Karpas-422 (cell line): ENCODE data around the gene TMEM131L. TPM values are rescaled to one million over a fixed set of nuclear protein-coding genes. Genes with fewer than 3 reads are reported as not detected.
"Not testable (repeated sequence)": the region's sequence is repeated elsewhere in the genome, so short reads cannot be mapped to it uniquely, and the experiment has no call there.

Experiments used
- DNase-seq: peaks from one replicate; pipeline ENCODE4 v3.0.0-alpha.2; 2015
- H2AFZ ChIP-seq: fragments of 200-600 bp; sonication (generic); 2 replicates; pipeline ENCODE4 v1.6.1; 2014; ENCODE audit warnings: antibody characterized with exemption, low read length, mixed read lengths
- H3K27ac ChIP-seq: fragments of 200-600 bp; sonication (generic); 2 replicates; pipeline ENCODE4 v1.5.1; 2014; ENCODE audit warnings: mild to moderate bottlenecking, low read length, moderate library complexity
- H3K27me3 ChIP-seq: fragments of 200-600 bp; sonication (generic); 2 replicates; pipeline ENCODE4 v1.6.1; 2014; ENCODE audit warnings: low read length, mixed read lengths
- H3K36me3 ChIP-seq: fragments of 200-600 bp; sonication (generic); 2 replicates; pipeline ENCODE4 v1.6.1; 2014; ENCODE audit warnings: low read length, mixed read lengths; ENCODE audit not compliant: insufficient read depth
- H3K4me1 ChIP-seq: fragments of 200-600 bp; sonication (generic); 2 replicates; pipeline ENCODE4 v1.6.1; 2014; ENCODE audit warnings: mild to moderate bottlenecking, low read length, mixed read lengths
- H3K4me2 ChIP-seq: fragments of 200-600 bp; sonication (generic); 2 replicates; pipeline ENCODE4 v1.6.1; 2014; ENCODE audit warnings: low read length, low read depth, mild to moderate bottlenecking; ENCODE audit not compliant: poor library complexity, severe bottlenecking
- H3K4me3 ChIP-seq: fragments of 200-600 bp; sonication (generic); 2 replicates; pipeline ENCODE4 v1.5.1; 2014; ENCODE audit warnings: mild to moderate bottlenecking, antibody characterized with exemption, low read length, mixed read lengths
- H3K79me2 ChIP-seq: fragments of 200-600 bp; sonication (generic); 2 replicates; pipeline ENCODE4 v1.6.1; 2014; ENCODE audit warnings: mild to moderate bottlenecking, low read length, mixed read lengths
- H3K9ac ChIP-seq: fragments of 200-600 bp; sonication (generic); 2 replicates; pipeline ENCODE4 v1.6.0; 2014; ENCODE audit warnings: low read length
- H3K9me2 ChIP-seq: fragments of 200-600 bp; sonication (generic), shearing (Covaris generic); replicated peaks from 2 replicates; pipeline ENCODE4 v1.6.0; 2014; ENCODE audit warnings: mild to moderate bottlenecking, low read length, moderate library complexity; ENCODE audit not compliant: insufficient read depth
- H3K9me3 ChIP-seq: fragments of 300-700, 200-600 bp; sonication (generic); 2 replicates; pipeline ENCODE4 v1.6.1; 2014; ENCODE audit warnings: low read length, mixed read lengths
- H4K20me1 ChIP-seq: fragments of 200-600 bp; sonication (generic); 2 replicates; pipeline ENCODE4 v1.6.1; 2014; ENCODE audit warnings: mild to moderate bottlenecking, antibody characterized with exemption, low read length, low read depth; ENCODE audit not compliant: insufficient read depth
- total RNA-seq: library from RNA; depleted of rRNA; stranded (reverse); fragments of >200 nt; shearing (Covaris generic); gene quantifications from 2 replicates; pipeline ENCODE4 v1.2.3, GENCODE V29; 2014; ENCODE audit warnings: low replicate concordance

Gene TMEM131L
- total RNA-seq, 1 experiment from 2014 or later, result 54.8 TPM

DNA sequence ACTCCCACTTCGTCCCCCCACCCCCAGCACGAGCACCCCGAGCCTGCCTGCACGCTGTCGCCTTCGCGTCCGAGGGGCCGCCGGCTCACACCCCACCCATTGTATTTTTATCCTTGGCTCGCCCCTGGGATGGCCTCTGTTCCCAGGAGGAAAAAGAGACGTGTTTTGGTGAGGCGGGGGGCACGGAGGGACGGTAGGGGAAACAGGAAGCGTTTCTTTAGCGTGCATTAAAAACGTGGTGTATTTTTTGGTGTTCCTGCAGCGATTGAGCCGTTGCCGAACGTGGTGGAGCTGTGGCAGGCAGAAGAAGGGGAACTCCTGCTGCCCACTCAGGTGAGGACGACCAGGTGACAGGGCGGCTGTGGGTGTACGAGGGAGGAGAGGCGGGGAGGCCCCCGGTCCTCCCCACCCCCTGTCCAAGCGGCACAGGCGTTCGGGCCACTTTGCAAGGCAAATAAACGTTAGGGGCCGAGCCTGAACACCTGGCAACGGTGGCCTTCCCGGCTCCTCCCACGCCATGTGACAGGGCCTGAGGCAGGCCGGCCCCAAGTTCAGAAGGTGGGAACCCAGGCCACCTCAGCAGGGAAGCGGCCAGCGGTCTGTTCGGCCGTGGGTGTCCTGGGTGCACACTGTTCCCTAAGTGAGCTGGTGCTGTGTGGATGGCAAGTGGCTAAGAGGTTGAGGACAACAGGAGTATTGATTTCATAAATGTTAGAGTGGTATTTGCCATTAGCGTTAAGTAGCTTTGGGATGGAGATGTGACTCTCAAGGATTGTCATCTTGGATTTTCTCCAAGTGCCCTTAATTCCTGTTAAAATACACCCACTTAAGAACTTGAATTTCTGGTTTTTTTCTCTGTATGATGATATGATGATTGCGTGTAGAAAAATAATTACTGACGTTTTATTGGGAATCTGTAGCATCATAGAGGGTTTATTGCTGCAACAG, 1.1 kb downstream of the TMEM131L start:
- Histone ChIP-seq H3K4me1 (peaks cover 70% of the 10 kb centered on the region), H3K4me2 (peak overlapping the region; percentile 88), H3K79me2 (peaks cover 33% of the 10 kb centered on the region), H3K9ac (peak overlapping the region; percentile 83), H3K27me3 (no peaks in the 10 kb centered on the region), H3K4me3 (peak overlapping the region; percentile 77), H3K27ac (peak overlapping the region; percentile 88), H2AFZ (peak overlapping the region; percentile 76), H3K9me2 (no peaks in the 10 kb centered on the region), H3K36me3 (peaks cover 19% of the 10 kb centered on the region), H3K9me3 (no peaks in the 10 kb centered on the region), H4K20me1 (peaks cover 43% of the 10 kb centered on the region)
- peak; percentile 97 for DNase-seq

GRCh38 chr4:153467897-153468262, 1.7 kb downstream of the TMEM131L start:
- Histone ChIP-seq H4K20me1 (peaks cover 49% of the 10 kb centered on the region), H3K27ac (peak overlapping the region; percentile 88), H3K4me1 (peaks cover 76% of the 10 kb centered on the region), H3K9me2 (no peaks in the 10 kb centered on the region), H3K79me2 (peaks cover 39% of the 10 kb centered on the region), H3K9ac (peak overlapping the region; percentile 83), H3K27me3 (no peaks in the 10 kb centered on the region), H3K9me3 (no peaks in the 10 kb centered on the region), H2AFZ (no peak overlapping the region), H3K4me3 (peak overlapping the region; percentile 77), H3K36me3 (peaks cover 26% of the 10 kb centered on the region), H3K4me2 (peak overlapping the region; percentile 88)
- DNase-seq, result peak; percentile 70

DNA sequence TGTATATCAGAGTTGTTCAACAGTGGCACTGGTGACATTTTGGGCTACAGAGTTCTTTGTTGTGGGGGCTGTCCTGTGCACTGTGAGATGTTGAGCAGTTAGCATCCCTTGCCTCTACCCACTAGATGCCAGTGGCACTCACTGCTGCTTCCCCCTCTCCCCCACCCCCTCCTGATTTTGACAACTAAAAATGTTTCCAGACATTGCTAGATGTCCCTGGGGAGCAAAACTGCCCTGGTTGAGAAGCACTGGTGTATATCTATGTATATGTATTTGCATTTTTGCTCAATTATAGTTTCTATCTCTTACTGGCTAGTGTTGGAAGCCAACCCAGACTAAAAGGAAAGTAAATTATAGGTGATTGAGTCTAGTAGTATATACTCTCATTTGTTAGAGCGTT, 2.4 kb downstream of the TMEM131L start:
- H3K4me1 ChIP-seq, result peaks cover 77% of the 10 kb centered on the region
- peak overlapping the region; percentile 83; the same call in 1 of the 2 replicates for H3K9ac ChIP-seq
- peak; percentile 98 for DNase-seq
- no peak overlapping the region for H2AFZ ChIP-seq
- peak overlapping the region; percentile 88 for H3K27ac ChIP-seq
- H4K20me1 ChIP-seq, result peaks cover 54% of the 10 kb centered on the region
- no peaks in the 10 kb centered on the region for H3K9me2 ChIP-seq
- H3K4me3 ChIP-seq, result peak overlapping the region; percentile 77
- H3K9me3 ChIP-seq, result no peaks in the 10 kb centered on the region
- H3K36me3 ChIP-seq, result peaks cover 30% of the 10 kb centered on the region
- peak overlapping the region; percentile 88 for H3K4me2 ChIP-seq
- H3K27me3 ChIP-seq, result no peaks in the 10 kb centered on the region
- peaks cover 42% of the 10 kb centered on the region for H3K79me2 ChIP-seq

DNA sequence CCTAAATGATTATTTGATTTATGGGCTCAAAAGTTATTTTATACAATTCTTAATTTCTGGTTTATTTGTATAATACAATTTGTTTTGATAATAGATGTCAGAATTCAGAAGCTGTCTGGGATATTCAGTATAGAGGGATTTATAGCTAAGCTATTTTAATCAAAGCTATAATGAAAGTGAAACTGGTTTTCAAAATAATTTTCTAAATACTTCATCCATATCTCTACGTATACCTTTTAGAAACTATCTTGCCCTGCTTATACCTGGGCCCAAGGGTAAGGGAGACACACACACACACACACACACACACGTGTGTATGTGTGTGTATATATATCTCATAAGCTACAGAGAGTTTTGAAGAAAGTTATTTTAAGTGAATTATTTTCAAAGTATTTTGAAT, 2.9 kb downstream of the TMEM131L start:
- Histone ChIP-seq H3K9ac (peak overlapping the region; percentile 83; the same call in 1 of the 2 replicates), H3K4me1 (peaks cover 77% of the 10 kb centered on the region), H3K9me3 (no peaks in the 10 kb centered on the region), H3K79me2 (peaks cover 42% of the 10 kb centered on the region), H3K4me3 (peak overlapping the region; percentile 77), H4K20me1 (peaks cover 58% of the 10 kb centered on the region), H3K4me2 (peak overlapping the region; percentile 88), H2AFZ (no peak overlapping the region), H3K27ac (peak overlapping the region; percentile 88), H3K9me2 (no peaks in the 10 kb centered on the region), H3K27me3 (no peaks in the 10 kb centered on the region), H3K36me3 (peaks cover 34% of the 10 kb centered on the region)
- no peak for DNase-seq

DNA sequence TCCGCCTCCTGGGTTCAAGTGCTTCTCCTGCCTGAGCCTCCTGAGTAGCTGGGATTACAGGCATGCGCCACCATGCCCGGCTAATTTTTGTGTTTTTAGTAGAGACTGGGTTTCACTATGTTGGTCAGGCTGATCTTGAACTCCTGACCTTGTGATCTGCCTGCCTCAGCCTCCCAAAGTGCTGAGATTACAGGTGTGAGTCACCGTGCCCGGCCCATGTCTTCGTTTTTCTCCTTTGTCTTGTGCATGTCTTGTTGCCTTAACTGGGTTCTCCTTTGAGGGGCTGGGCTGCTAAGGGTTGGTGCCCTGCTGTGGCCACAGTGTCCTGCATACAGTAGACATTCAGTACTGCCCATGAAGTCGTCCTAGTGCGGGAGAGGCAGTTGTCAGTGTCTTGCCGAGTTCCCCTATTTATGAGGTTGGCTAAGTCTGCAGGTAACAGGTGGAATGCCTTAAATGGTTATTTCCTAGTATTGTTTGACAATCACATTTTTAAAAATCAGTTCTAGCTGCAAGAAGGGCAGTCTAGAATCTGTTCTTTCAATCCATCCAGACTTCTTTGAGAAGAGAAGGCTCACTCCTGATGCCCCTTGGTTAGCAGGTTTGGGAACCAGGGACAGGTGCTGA, 5.0 kb downstream of the TMEM131L start:
- not testable (repeated sequence) for H2AFZ ChIP-seq, H3K27me3 ChIP-seq, H3K9ac ChIP-seq, DNase-seq, H3K9me3 ChIP-seq, H3K27ac ChIP-seq, H3K9me2 ChIP-seq
- Histone ChIP-seq H3K4me1 (peaks cover 75% of the 10 kb centered on the region), H3K36me3 (peaks cover 53% of the 10 kb centered on the region), H3K4me3 (peak overlapping the region; percentile 33; the same call in 1 of the 2 replicates), H3K79me2 (peaks cover 42% of the 10 kb centered on the region), H3K4me2 (peak overlapping the region; percentile 88), H4K20me1 (peaks cover 76% of the 10 kb centered on the region)

DNA sequence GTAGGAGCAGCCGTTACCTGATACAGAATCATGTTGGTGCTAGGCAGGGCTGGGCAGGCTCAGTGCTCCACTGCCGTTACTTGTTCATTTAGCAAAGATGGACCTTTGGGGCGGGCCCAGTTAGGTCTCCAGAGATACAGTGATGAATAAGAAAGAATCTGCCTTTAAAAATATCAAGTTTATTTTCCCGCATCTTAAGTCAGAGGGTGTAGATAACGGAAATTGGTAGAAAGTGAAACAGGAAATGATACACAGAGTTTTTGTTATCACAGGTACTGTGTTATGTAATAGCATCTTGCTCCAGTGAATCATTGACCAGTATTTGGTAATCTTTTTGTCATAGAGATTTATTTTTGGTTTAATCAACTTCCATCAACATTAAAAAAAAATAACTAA, 5.5 kb downstream of the TMEM131L start:
- Histone ChIP-seq H3K36me3 (peaks cover 54% of the 10 kb centered on the region), H3K27me3 (no peaks in the 10 kb centered on the region), H3K27ac (no peak overlapping the region), H3K79me2 (peaks cover 42% of the 10 kb centered on the region), H3K9ac (no peak overlapping the region), H3K4me3 (peak overlapping the region; percentile 33; the same call in 1 of the 2 replicates), H3K4me2 (peak overlapping the region; percentile 88), H2AFZ (no peak overlapping the region), H3K9me2 (no peaks in the 10 kb centered on the region), H4K20me1 (peaks cover 78% of the 10 kb centered on the region), H3K4me1 (peaks cover 75% of the 10 kb centered on the region), H3K9me3 (no peaks in the 10 kb centered on the region)
- DNase-seq, result peak; percentile 74

DNA sequence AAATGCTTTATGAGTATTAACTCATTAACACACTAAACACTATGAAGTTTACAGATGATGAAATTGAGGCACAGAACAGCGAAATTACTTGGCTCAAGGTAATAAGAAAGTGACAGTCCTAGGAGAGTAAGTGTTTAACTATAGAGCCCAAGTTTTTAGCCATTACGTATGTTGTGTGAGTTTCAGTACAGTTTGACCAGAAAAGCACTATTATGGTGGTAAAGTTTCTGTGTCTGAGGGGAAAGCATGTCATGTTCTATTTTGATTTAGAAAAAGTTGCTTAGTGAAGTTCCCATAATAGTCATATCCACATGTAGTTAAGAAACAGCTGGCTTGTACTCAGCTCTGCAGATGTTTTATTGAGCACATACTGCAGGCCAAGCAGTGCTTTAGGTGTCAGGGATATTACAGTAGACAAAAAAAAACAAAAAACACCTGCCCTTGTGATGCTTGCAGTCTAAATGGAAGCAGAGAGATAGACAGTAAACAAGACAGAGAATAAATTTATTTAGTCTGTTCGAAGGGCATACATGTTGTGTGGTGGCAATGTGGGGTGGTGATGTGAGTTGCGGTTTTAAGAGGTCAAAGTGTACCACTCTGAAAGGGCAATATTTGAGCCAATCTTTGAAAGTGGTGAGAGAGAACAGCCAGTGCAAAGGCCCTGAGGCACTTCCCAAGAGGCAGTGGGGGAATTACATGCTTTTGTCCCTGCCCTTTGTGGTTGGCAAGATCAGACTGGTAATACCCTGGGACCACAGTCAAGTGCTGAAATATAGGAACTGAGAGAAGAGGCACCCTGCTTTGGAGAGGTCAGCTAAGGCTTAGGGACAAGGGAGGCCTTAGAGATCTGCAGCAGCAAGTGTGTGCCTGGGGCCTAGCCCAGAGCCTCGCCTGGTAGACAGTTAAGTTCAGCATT, 6.2 kb downstream of the TMEM131L start:
- Histone ChIP-seq H3K27me3 (no peaks in the 10 kb centered on the region), H3K9ac (no peak overlapping the region), H3K9me2 (no peaks in the 10 kb centered on the region), H3K79me2 (peaks cover 42% of the 10 kb centered on the region), H3K4me3 (peak overlapping the region; percentile 33; the same call in 1 of the 2 replicates), H3K4me1 (peaks cover 76% of the 10 kb centered on the region), H3K36me3 (peaks cover 56% of the 10 kb centered on the region), H2AFZ (no peak overlapping the region), H3K4me2 (peak overlapping the region; percentile 88), H3K9me3 (no peaks in the 10 kb centered on the region), H3K27ac (no peak overlapping the region), H4K20me1 (peaks cover 85% of the 10 kb centered on the region)
- DNase-seq, result no peak
